HG03095 (cell line): Measurements from ENCODE around the gene TMEM30B.

Source experiments
- ATAC-seq: cut with Tn5 transposase; IDR thresholded peaks from one replicate; pipeline ENCODE4 v1.9.1; 2021; ENCODE audit warnings: moderate library complexity; ENCODE audit not compliant: unreplicated experiment

The TMEM30B gene

DNA sequence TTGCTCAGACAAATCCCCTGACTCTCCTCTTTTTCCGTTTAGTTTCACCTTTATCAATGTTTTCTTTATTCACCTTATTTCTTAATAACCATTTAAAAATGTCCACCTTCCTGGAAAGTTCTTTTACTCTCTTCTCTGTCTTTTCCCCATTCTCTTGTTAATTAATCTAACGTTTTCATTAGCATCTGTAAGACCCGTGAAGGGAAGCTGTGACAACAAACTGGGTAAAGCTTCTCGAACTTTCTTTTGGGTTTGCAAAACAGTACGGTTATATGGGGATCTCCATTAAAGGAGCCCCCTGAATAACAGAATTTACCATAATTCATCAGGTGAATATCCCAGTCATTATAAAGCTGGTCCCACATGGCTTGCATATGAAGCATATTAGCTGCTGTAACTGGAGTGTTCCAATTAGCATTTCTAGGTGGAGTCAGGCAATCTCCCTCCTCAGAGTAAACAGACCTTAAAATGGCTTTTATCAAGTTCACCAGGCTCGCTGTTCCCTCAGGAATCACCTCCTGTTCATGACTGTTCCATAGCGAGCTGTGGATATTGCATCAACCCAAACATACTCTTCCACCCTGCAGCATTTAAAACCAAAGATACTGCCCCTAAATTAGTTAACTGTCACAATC is 42.4 kb downstream of the TMEM30B start:
- ATAC-seq, result no peak

DNA sequence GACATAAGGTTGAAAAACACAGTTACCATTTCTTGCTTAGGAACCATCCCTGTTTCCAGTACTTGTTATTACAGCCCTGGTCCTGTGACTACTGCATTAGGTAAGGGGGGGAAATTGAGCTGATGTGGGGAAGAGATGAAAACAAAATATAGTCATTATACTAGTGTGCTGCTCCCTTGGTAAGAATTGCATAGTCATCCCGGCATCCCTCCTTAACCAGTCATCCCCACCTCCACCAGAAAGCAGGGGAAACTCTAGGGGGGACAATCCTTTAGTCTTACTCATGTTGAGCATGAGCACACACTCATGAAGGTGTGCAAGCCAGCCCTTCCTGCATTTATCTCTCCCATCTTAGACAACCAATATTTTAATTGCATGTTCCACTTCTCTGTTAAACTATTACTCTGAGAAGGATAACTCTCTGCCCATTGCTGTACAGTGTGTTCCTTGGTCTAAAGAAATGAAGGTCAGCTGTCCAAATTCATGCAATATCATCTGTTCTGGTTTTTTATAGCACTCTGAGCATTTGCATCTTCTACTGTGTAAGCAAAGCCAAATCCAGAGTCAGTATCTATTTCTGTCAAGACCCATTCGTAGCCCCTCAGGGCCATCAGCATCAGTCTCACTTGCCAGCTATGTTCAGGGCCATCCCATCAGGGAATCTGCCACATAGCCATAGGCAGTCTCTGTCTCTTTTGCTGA is 46.8 kb downstream of the TMEM30B start:
- ATAC-seq, result no peak

DNA sequence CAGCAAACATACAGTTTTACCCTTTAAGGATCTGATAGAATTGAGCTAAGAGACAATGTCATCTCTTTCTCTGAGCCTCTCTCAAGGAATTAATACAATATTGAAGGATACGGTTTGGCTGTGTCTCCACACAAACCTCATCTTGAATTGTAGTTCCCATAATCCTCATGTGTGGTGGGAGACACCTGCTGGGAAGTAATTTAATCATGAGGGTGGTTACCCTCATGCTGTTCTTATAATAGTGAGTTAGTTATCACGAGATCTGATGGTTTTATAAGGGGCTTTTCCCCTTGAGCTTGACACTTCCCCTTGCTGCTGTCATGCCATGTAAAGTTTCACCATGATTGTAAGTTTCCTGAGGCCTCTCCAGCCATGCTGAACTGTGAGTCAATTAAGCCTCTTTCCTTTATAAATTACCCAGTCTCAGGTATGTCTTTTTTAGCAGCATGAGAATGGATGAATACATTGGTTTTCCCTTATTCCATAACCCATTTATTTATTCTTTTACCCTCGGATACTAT is 47.6 kb downstream of the TMEM30B start:
- no peak for ATAC-seq

DNA sequence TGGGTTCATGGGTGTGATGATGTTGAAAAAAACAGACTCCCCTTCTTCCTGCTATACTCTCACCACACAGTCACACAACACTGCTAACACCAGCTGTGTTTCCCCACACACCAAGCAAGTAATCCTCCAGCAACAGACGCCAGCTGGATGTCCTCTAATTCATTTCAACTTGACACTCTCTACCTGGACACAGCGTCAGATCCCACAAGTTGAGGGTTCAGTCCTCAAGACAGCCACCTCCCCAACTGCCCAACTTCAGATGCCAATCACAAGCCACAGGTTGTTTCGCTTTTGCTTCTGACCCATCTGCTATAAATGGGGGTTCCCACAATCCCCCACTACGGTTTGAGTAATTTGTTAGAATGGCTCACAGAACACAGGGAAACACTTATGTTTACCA is 49.3 kb downstream of the TMEM30B start:
- no peak for ATAC-seq

DNA sequence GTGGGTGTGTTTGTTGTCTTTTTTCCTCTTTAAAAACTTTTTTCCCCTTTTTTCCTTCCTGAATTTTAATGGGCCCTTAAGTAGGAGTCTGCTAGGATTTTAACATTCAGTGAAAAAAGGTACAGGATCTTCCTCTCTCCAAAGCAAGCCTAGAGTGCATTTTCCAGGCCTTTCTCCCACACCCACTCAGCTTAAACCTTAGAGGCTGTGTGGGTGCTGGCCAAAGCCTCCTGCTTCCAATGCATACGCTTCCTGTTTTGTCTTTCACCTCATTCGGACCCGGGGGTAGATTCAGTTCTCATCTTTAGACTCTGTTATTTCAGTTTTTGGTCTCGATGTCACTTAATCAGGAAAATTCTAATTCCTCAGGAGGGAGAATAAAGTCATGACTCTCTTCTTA is 51.2 kb downstream of the TMEM30B start:
- no peak for ATAC-seq

DNA sequence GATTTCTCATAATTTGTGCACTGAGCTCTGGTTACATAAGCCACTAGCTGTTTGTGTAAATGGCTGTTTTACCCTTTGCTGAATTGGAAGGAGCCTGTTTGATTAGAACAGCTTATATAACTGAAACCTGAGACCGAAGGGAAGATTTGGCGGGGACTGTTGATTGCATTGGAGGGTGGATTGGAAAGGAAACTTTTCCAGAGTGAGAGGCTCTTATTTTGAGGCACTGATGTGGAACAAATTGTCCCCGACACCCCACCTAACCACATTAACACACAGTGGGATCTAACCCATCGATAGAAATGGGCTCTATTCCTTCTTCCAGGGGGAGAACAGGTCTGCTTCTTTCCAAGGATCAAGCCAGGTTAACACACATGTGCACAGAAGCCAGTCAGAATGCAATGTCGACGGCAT is 51.7 kb downstream of the TMEM30B start:
- no peak for ATAC-seq

DNA sequence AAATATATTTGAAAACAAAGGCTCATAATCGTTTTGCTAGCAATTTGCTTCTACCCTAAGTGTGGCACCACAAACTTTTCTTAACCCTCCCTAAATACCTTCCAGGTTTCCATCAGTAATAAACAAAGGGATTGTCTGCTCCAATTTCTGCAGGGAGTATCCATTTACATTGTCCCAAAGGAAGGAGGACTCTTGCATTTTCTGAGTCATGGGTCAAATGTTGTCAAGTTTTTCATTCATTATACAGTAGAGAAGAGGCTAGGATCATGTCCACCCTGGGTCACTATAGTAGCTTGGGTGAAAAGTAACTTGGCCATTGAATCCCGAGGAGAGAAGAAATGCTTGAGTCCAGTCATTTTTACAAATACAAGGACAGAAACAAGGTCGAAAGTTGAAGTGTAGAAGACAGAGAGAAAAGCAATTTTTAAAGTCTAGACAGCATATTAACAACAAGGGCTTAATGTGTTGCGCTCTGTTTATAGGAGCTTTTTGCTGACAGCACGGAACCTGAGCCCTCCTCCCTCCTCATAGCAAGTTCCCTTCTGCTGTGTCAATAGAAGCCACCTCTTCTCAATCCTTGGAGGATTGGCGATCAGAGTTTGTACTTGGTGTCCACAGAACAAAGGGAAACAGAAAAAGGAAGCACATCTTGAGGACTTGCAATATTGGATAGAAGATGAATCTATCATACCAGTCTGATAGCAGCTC is 53.1 kb downstream of the TMEM30B start:
- no peak for ATAC-seq
